Fibroblast of the aortic adventitia (primary cell): ENCODE data around the gene CD93. TPM values are rescaled to one million over a fixed set of nuclear protein-coding genes. Genes with fewer than 3 reads are reported as not detected.

ENCODE experiments used
- DNase-seq: peaks from one replicate; pipeline ENCODE4 v3.0.0-alpha.2; 2010; ENCODE audit warnings: low read depth
- H3K4me3 ChIP-seq: 2 replicates; pipeline ENCODE4 v1.5.1; 2011; ENCODE audit warnings: low read depth, mild to moderate bottlenecking, control low read depth, low read length, moderate library complexity
- total RNA-seq: library from RNA; depleted of rRNA; stranded (reverse); fragments of >200 nt; gene quantifications from 2 replicates; pipeline ENCODE4 v1.2.3, GENCODE V29; 2012; ENCODE audit warnings: low replicate concordance
- TF ChIP-seq, protein P1 (sequence below): IDR thresholded peaks from 2 replicates; pipeline ENCODE4 v1.5.1; 2011; ENCODE audit warnings: mild to moderate bottlenecking, low read length, control low read depth, inconsistent platforms; ENCODE audit not compliant: insufficient read depth

CD93 gene
- total RNA-seq, 1 donor = 0.27 TPM

DNA sequence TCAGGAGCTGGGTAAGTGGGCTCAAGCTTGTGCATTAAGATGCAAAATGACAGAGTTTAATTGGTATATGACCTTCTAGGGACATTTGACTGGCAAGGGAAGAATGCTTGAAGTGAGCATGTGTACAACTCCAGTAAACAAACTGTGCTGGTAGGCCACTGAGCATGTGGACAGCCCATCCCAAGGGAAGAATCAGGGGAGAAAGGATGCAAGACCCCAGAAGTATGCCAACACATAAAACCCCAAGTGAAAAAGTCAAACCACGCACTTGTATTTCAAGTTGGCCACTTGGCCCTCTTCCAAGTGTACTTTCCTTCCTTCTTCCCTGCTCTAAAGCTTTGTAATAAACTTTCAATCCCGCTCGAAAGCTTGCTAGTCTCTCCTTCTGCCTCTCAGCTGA is 26.3 kb downstream of the CD93 start:
- no peak overlapping the region for H3K4me3 ChIP-seq
- DNase-seq = no peak
- TF ChIP-seq, protein P1, sequence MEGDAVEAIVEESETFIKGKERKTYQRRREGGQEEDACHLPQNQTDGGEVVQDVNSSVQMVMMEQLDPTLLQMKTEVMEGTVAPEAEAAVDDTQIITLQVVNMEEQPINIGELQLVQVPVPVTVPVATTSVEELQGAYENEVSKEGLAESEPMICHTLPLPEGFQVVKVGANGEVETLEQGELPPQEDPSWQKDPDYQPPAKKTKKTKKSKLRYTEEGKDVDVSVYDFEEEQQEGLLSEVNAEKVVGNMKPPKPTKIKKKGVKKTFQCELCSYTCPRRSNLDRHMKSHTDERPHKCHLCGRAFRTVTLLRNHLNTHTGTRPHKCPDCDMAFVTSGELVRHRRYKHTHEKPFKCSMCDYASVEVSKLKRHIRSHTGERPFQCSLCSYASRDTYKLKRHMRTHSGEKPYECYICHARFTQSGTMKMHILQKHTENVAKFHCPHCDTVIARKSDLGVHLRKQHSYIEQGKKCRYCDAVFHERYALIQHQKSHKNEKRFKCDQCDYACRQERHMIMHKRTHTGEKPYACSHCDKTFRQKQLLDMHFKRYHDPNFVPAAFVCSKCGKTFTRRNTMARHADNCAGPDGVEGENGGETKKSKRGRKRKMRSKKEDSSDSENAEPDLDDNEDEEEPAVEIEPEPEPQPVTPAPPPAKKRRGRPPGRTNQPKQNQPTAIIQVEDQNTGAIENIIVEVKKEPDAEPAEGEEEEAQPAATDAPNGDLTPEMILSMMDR = no peak

DNA sequence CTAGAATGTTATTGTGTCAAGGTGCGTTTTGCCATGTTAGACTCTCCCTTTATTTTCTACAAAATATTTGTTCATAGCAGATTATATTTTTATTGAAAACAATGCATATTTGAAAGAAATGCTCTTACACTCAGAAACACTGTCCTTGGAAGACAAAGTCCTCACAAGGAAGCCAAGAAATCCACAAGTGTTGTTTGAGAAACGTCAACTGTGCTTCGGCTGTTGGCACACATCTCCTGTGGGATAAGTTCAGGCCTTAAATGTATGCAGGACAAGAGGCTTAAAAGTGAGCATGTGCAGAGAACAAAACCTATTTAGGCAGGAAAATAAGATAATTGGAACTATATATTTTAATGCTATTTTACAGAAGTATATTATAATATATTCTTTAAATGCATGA is 27.1 kb downstream of the CD93 start:
- TF ChIP-seq, protein P1 = no peak
- H3K4me3 ChIP-seq = no peak overlapping the region
- DNase-seq = no peak

DNA sequence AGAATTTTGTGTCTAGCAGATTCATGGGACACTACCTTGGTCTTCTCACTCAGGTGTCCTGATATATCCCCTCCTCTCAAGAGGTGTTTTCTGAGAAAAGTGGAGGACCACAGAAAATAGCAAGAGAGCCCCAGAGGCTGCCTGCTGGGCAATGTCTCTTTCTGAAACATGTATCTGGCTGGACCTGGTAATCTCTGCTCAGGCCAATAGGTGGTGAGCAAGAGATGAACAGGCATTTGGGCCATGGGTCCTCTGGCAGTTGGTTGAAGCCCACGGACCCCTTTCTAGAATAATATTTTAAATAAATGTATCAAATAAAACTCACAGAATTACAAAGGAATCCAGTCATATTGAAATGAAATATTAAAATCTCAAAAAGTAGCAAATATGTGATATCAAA is 27.9 kb downstream of the CD93 start:
- TF ChIP-seq, protein P1 = no peak
- no peak for DNase-seq

DNA sequence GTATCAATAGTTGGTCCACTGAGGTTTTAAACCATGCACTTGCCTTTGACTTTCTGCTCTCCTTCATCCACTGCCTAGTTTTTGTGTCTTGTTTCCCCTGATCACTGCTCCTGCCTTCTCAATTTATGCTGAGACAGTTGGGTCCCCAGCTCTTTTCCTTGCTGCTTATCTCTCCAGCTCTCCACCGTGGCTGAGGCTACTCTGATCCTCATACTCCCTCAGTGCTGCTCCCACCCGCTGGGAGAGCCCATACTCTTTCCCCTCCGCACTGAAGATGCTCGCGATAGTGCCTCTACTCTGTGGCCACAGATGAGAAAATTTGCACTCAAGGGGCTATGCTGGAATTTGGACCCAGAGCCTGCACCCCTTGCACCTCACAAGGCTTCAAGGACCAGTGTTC is 33.2 kb downstream of the CD93 start:
- TF ChIP-seq, protein P1 = no peak
- no peak for DNase-seq
- H3K4me3 ChIP-seq = no peak overlapping the region

More for the DNA sequence above, 27.9 kb downstream of the CD93 start:
- H3K4me3 ChIP-seq = no peak overlapping the region

DNA sequence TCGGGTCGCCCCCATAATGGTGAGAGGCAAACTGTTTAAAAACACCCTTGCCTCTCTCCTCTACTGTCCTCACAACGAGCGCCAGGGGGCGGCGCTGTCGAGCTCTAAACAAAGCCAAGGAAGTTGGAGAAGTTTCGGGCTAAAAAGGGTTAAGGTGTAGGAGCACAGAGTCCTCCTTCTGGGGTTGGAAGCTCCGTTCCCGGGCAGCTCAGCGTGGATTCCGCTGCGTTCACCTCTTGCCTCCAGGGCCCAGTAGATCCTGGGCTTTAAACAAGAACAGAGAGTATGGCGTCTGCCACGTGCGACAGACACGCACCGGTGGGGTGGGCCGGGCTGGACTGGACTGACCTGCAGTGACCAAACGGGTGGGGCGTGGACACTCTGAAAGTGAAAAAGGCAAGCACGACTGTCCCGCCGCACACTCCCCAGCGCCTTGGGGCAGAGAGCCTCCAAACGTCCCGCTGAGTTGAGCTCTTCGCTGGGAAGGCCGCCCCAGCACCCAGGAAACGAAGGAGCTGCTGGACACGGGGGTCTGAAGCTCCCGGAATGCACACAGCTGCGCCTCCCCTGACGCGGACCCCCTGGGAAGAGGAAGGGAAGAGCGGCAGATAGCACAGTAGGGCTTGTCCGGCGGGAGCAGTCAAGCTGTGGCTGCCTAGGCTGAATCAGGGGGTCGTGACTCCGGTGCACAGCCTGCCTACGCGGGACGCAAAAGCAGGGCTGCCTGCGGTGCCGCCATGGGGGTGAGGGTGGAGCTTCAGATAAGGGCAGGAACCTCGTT is 35.1 kb downstream of the CD93 start:
- peak; percentile 89 for DNase-seq
- TF ChIP-seq, protein P1 = peak; percentile 76

DNA sequence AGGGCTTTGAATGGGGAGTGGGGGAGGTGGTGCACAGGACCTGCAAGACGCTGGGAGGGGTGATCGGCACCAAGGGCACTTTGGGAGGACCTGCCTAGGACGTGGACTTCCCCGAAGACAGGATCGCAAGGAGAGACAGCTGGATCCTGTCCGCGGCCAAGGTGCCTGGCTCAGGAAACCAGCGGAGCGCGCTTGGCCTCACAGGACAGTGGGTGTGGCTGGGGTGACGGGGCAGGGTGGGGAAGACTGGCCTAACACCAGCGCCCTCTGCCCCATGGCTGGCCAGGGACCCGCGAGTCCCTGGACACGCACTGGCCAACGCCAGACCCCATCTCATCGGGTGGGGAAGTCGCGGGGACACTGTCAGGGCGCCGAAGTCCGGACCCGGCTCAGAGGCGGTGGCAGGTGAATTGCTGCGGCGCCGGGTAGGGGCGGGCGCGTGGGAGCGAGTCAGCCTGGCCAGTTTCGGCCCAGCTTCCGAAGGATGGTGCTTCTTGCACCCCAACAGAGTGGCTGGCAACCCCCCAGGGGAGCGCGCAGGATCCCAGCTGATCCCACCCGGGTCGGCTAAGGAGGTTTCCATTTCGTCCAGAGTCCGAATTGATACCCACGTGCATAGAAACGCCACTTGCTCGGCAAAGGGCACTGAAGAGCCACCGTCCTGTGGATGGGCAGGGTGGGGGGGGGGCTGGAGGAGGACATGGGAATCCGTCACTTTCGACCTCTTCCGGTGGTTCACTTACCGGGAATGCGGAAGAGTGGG is 35.9 kb downstream of the CD93 start:
- TF ChIP-seq, protein P1 = no peak
- DNase-seq = no peak
- H3K4me3 ChIP-seq = peak overlapping the region; percentile 69

More for the DNA sequence above, 35.1 kb downstream of the CD93 start:
- peak overlapping the region; percentile 69 for H3K4me3 ChIP-seq
